ELR (cell line): Measurements from ENCODE around the gene GAGE10.
"Not testable (repeated sequence)": the region's sequence is repeated elsewhere in the genome, so short reads cannot be mapped to it uniquely, and the experiment has no call there.

Source experiments
- DNase-seq: peaks from one replicate; pipeline ENCODE4 v3.0.0-alpha.2; 2015; ENCODE audit warnings: low read depth

GAGE10 gene

DNA sequence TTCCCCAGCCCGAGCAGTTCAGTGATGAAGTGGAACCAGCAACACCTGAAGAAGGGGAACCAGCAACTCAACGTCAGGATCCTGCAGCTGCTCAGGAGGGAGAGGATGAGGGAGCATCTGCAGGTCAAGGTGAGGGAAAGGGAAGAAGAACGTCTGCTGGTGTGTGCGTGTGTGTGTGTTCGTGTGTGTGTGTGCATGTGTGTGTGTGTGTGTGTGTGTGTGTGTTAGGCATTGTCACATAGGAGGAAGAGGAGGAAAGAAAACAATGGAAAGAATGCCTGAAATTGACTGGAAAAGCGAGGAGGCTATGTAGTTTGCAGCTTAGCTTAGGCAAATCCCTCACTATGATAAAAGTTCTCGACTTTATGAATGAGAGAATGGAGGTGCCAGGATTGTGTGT lies 20.3 kb downstream of the GAGE10 start:
- DNase-seq: not testable (repeated sequence)

DNA sequence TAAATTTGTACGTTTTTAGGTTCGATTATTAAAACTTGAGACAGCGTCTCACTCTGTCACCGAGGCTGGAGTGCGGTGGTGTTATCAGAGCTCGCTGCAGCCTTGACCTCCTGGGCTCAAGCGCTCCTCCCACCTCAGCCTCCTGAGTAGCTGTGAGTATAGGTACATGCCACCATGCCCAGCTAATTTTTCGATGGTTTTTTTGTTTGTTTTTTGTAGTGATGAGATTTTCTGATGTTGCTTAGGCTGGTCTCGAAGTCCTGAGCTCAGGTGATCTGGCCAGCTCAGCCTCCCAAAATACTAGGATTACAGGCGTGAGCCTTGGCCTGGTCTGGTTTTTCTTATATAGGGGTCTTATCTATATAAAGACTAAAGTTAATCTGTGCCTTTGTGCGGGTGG lies 27.0 kb downstream of the GAGE10 start:
- not testable (repeated sequence) for DNase-seq

DNA sequence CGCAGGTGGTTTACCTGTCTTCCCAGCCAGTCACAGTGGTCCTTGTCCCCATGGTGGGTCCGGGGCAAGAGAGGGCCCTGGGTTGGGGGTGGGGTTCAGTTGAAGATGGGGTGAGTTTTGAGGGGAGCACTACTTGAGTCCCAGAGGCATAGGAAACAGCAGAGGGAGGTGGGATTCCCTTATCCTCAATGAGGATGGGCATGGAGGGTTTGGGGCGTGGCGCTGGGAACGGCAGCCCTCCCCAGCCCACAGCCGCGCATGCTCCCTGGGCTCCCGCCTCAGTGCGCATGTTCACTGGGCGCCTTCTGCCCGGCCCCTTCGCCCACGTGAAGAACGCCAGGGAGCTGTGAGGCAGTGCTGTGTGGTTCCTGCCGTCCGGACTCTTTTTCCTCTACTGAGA lies 27.8 kb downstream of the GAGE10 start, which contains the start of gene GAGE13:
Gene GAGE13, plus strand, starts transcription at position 301 of the 400 bp plus-strand sequence. CDS start 1,156 bp downstream, outside the sequence.
- DNase-seq: not testable (repeated sequence)

GRCh38 chrX:49331841-49332240 lies 28.4 kb downstream of the GAGE10 start:
- DNase-seq: not testable (repeated sequence)

DNA sequence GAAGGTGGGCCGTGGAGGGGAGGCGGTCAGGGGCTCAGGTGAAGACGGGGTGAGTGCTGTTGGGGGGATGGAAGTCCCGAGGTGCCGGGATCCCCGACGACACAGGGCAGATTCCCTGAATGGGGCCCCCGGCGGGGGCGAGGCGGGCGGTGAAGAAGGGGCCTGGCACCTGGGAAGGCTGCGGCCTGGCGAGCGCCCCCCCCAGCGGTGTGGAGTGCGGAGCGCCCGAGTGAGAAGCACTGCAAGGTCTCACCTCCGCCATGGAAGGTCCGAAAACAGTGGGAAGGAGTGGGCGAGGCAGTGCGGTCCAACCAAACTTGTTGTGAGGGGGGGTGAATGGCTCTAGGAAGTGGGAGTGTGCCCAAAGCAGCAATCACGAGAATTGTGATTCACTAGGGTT lies 38.0 kb downstream of the GAGE10 start:
- DNase-seq: not testable (repeated sequence)

DNA sequence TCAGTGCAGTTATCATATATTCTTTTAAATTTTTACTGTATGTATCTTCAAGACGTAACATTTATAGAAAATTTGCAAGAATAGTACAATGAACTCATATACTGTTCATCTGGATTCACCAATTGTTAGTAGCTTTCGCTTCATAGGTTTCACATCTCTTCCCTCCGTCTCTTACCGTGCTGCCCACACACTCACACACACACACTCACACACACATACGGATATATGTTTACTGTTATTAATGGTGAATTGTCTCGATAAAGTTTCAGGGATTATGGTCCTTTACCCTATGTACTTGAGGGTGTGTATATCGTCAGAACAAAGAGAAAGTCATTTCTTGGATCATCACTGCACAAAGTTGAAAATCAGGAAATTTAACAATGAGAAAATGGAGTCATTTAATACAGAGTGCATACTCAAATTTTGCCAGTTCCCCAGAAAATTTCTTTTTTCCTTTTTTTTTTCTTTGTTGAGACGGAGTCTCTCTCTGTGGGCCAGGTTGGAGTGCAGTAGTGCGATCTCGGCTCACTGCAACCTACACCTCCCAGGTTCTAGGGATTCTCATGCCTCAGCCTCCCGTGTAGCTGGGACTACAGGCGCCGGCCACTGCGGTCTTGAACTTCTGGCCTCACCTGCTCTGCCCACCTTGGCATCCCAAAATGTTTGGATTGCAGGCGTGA lies 41.2 kb downstream of the GAGE10 start:
- DNase-seq: not testable (repeated sequence)

GRCh38 chrX:49345402-49345801 lies 42.0 kb downstream of the GAGE10 start:
- not testable (repeated sequence) for DNase-seq

DNA sequence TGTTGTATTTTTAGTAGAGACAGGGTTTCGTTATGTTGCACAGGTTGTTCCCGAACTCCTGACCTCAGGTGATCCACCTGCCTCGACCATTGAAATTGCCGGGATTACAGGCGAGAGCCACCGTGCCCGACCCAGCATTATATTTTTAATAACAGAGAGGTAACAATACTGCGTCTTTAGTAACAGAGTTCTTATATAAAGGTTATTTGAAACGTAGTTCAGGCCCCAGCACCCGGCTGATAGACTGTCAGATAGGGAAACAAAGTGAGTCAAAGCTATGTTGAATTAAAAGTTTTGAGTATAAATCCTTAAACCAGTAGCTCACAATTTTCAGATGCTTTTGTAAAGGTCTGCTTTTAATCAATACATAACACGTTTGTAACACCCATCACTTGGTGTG lies 42.7 kb downstream of the GAGE10 start:
- DNase-seq: not testable (repeated sequence)
